Measurements from ENCODE around the gene THYN1.

The THYN1 gene

GRCh38 chr11:134267461-134267860, 14.3 kb upstream of the THYN1 start (continued):
- TF ChIP-seq POU6F1 (CRISPR knock-in tag; IDR thresholded peaks at IDR 0.05; ENCODE audit: borderline replicate concordance, low read depth) (no peak), PATZ1 (CRISPR knock-in tag; IDR thresholded peaks at IDR 0.05; ENCODE audit: borderline replicate concordance) (no peak), OSR1 (CRISPR knock-in tag; IDR thresholded peaks at IDR 0.05) (no peak), ISL1 (CRISPR knock-in tag; IDR thresholded peaks at IDR 0.05) (no peak), ZNF565 (CRISPR knock-in tag; conservative IDR thresholded peaks at IDR 0.05; ENCODE audit: low read depth) (no peak)

- ATAC-seq = peak; percentile 29; the same call in 2 of the 3 replicates
- TF ChIP-seq CSDC2 (CRISPR knock-in tag; IDR thresholded peaks at IDR 0.05) (no peak), POU6F1 (CRISPR knock-in tag; IDR thresholded peaks at IDR 0.05; ENCODE audit: borderline replicate concordance, low read depth) (no peak), GLIS3 (CRISPR knock-in tag; IDR thresholded peaks at IDR 0.05) (no peak), CREB5 (CRISPR knock-in tag; IDR thresholded peaks at IDR 0.05; ENCODE audit: low read depth) (no peak), BACH2 (CRISPR knock-in tag; IDR thresholded peaks at IDR 0.05; ENCODE audit: borderline replicate concordance) (no peak), ZNF8 (CRISPR knock-in tag; IDR thresholded peaks at IDR 0.05) (no peak), ESRRG (CRISPR knock-in tag; IDR thresholded peaks at IDR 0.05) (no peak), ZC3H10 (CRISPR knock-in tag; IDR thresholded peaks at IDR 0.05) (no peak), TOX (CRISPR knock-in tag; IDR thresholded peaks at IDR 0.05; ENCODE audit: borderline replicate concordance) (no peak), TSHZ2 (CRISPR knock-in tag; IDR thresholded peaks at IDR 0.05) (no peak), ZNF565 (CRISPR knock-in tag; conservative IDR thresholded peaks at IDR 0.05; ENCODE audit: low read depth) (no peak), SNAI2 (CRISPR knock-in tag; IDR thresholded peaks at IDR 0.05) (no peak), CSRNP3 (CRISPR knock-in tag; IDR thresholded peaks at IDR 0.05) (no peak)
These were observed 13.7 kb upstream of the THYN1 start for GRCh38 chr11:134266841-134267251.

GRCh38 chr11:134266440-134266839, 13.3 kb upstream of the THYN1 start:
- TF ChIP-seq GLIS3 (CRISPR knock-in tag; IDR thresholded peaks at IDR 0.05) = no peak
- no peak for ATAC-seq

Measured in SK-N-SH treated with all-trans-retinoic acid at 6 μM for 48 hours (cell line).